Pancreas (tissue), 10 donors: ENCODE results near the gene HSDL1. TPM values are rescaled to one million over a fixed set of nuclear protein-coding genes. Genes with fewer than 3 reads are reported as not detected.

Experiments used
- ATAC-seq, 4 donors: fragments of 200-7000 bp; cut with Tn5 transposase; one replicate each; pipeline versions ENCODE4 v1.8.0 to v1.9.1; 2020; ENCODE audit warnings: mild to moderate bottlenecking in 4 of 4, moderate library complexity in 4 of 4
- DNase-seq, 6 donors: peaks; one replicate each; pipeline ENCODE4 v3.0.0-alpha.2; 2020
- FAIRE-seq: peaks from 2 replicates; lab custom pipeline; 2012; peaks lifted over from hg19 to GRCh38; lab: Jason Lieb, UNC
- H3K27ac ChIP-seq, 4 donors: fragments of 200-600 bp; sonication (generic); 1 replicate in 3 of 4; 2 replicates in 1 of 4; pipeline versions ENCODE4 v1.5.0 to v1.8.0; 2020
- H3K27me3 ChIP-seq, 4 donors: fragments of 200-600 bp; one replicate each; pipeline ENCODE4 v1.8.0; 2021
- H3K36me3 ChIP-seq, 3 donors: fragments of 200-600 bp; sonication (generic) in 1 of 3; one replicate each; pipeline versions ENCODE4 v1.5.0 to v1.8.0; 2020 to 2021
- H3K4me1 ChIP-seq, 3 donors: fragments of 200-600 bp; one replicate each; pipeline ENCODE4 v1.8.0; 2021
- H3K4me3 ChIP-seq, 4 donors: fragments of 200-600 bp; sonication (generic) in 2 of 4; one replicate each; pipeline versions ENCODE4 v1.5.0 to v1.8.0; 2020 to 2021
- H3K9me3 ChIP-seq, 4 donors: fragments of 200-600 bp; one replicate each; pipeline ENCODE4 v1.8.0; 2021
- CTCF ChIP-seq, 4 donors: fragments of 200-600 bp; sonication (generic) in 3 of 4; IDR thresholded peaks; one replicate each; pipeline versions ENCODE4 v1.5.0 to v1.8.0; 2021; ENCODE audit warnings: antibody characterized with exemption in 4 of 4
- WGBS, 2 donors: extraction: QIAGEN DNeasy Blood & Tissue Kit; methylation state at CpG; one replicate each; pipeline ENCODE4 v1.1.7; 2013; 5-methylcytosine and 5-hydroxymethylcytosine counted together
- intact Hi-C, 3 donors: fragments of 100-400 bp; cut with DNase I; formaldehyde crosslinking; loops; one replicate each; pipeline versions ENCODE4 v1.11.1 to v1.14.2; 2022
- polyA plus RNA-seq, 2 donors: library from polyadenylated mRNA; stranded (reverse); fragments of 200-250 nt; gene quantifications; one replicate each; pipeline ENCODE4 v1.2.3, GENCODE V29; 2013
- total RNA-seq, 6 donors: library from RNA; stranded (reverse); fragmentation: NEBNext Ultra II Directional in 4 of 6; extraction: Animal tissue kit (Norgen Biotek cat#: 25700) in 4 of 6; gene quantifications; one replicate each; pipeline versions ENCODE4 v1.2.1 to v1.2.4, GENCODE V29; 2021 to 2023
- donor health status: healthy with polysubstance abuse.
- donor health status: DM: no; HTN: no; CAD: no; lungs with moderate emphysema.
- donor health status: DM: no; HTN: no; CAD: no.
- donor health status: control.
- donor health status: control.
- donor health status: Bipolar disorder and iron deficiency.
- donor health status: DM: yes; HTN: yes; CAD: no.
- donor health status: DM: no; HTN: no; CAD: no.
- donor health status: DM: no; HTN: no; CAD: no.
- donor health status: DM: yes; HTN: yes; CAD: no.

HSDL1 gene
- total and polyA plus RNA-seq, 8 donors = 4.2 to 14.5 (median 7.1) TPM

GRCh38 chr16:84105301-84105815 lies 39.6 kb downstream of the HSDL1 start:
- FAIRE-seq = no peak
- no peak for DNase-seq
- peaks cover 0 to 4% (median 0%) of the 10 kb centered on the region in 3 donors for H3K36me3 ChIP-seq
- no peaks in the 10 kb centered on the region for H3K27me3 ChIP-seq
- intact Hi-C loops = no loop called here
- no peak for ATAC-seq
- TF ChIP-seq CTCF (IDR thresholded peaks at IDR 0.05) = no peak
- WGBS, 2 donors = 76 to 82% methylated on average over 12 of the region's 12 CpGs
- no peak overlapping the region for H3K4me3 ChIP-seq
- H3K4me1 ChIP-seq = peaks cover 0 to 5% (median 0%) of the 10 kb centered on the region in 3 donors
- H3K27ac ChIP-seq = no peak overlapping the region
- no peaks in the 10 kb centered on the region for H3K9me3 ChIP-seq

- FAIRE-seq (no peak), ATAC-seq (no peak), DNase-seq (no peak)
- intact Hi-C loops = no loop called here
- H3K4me1 ChIP-seq = no peaks in the 10 kb centered on the region
- H3K9me3 ChIP-seq = no peaks in the 10 kb centered on the region
- no peaks in the 10 kb centered on the region for H3K27me3 ChIP-seq
- H3K4me3 ChIP-seq = no peak overlapping the region
- peaks cover 0 to 4% (median 0%) of the 10 kb centered on the region in 3 donors for H3K36me3 ChIP-seq
- no peak for TF ChIP-seq CTCF (IDR thresholded peaks at IDR 0.05)
- 82 to 83% methylated on average over 3 of the region's 3 CpGs for WGBS, 2 donors
- H3K27ac ChIP-seq = no peak overlapping the region
Observed at GRCh38 chr16:84104231-84104630, 40.7 kb downstream of the HSDL1 start.

GRCh38 chr16:84103678-84104077 lies 41.3 kb downstream of the HSDL1 start:
- no peaks in the 10 kb centered on the region for H3K9me3 ChIP-seq
- no peaks in the 10 kb centered on the region for H3K27me3 ChIP-seq
- intact Hi-C loops = no loop called here
- WGBS, 2 donors = 61 to 62% methylated on average over 5 of the region's 5 CpGs
- H3K36me3 ChIP-seq = no peaks in the 10 kb centered on the region
- H3K4me3 ChIP-seq = no peak overlapping the region
- no peak for ATAC-seq
- H3K27ac ChIP-seq = no peak overlapping the region
- no peaks in the 10 kb centered on the region for H3K4me1 ChIP-seq
- FAIRE-seq = no peak
- no peak for TF ChIP-seq CTCF (IDR thresholded peaks at IDR 0.05)
- no peak for DNase-seq

GRCh38 chr16:84098939-84099338 lies 46.0 kb downstream of the HSDL1 start:
- DNase-seq (no peak), FAIRE-seq (no peak), ATAC-seq (no peak)
- Histone ChIP-seq H3K4me3 (no peak overlapping the region), H3K36me3 (peaks cover 0 to 8% (median 5%) of the 10 kb centered on the region in 3 donors), H3K27me3 (no peaks in the 10 kb centered on the region), H3K4me1 (peaks cover 0 to 16% (median 15%) of the 10 kb centered on the region in 3 donors), H3K9me3 (no peaks in the 10 kb centered on the region), H3K27ac (no peak overlapping the region)
- 95 to 97% methylated on average over 7 of the region's 7 CpGs for WGBS, 2 donors
- intact Hi-C loops = no loop called here
- TF ChIP-seq CTCF (IDR thresholded peaks at IDR 0.05) = no peak

DNA sequence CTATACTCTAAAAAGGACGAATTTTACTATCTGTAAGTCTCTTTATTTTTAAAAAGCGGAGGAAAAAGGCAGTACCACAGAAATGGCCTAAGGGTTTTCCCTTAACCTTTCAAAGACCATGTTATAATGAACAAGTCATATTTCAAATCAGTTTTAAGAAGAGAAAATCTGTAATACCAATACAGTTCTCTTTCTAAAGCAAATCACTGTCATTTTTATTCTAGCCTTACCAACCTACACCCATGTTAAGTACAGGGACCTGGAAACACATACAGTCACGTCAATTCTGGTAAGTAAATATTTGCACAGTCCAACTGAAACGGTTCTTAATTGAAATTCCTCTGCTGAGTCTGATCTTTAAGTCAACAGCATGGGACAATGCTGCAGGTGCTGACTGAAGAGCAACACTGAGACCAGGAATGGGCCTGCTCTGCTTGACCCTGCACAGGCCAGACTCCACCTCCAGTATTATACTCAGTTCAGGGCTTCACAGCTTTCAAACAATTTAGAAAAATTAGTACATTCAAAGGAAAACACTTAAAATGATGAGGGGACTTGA lies 48.5 kb downstream of the HSDL1 start:
- peak overlapping the region in 1 of 4 donors; percentile 31 for H3K27ac ChIP-seq

More for the DNA sequence above, 48.5 kb downstream of the HSDL1 start:
- Histone ChIP-seq H3K27me3 (no peaks in the 10 kb centered on the region), H3K4me1 (peaks cover 0 to 16% (median 15%) of the 10 kb centered on the region in 3 donors), H3K36me3 (peaks cover 6 to 28% (median 17%) of the 10 kb centered on the region in 3 donors), H3K9me3 (no peaks in the 10 kb centered on the region), H3K4me3 (no peak overlapping the region)
- WGBS, 2 donors = 43 to 45% methylated on average over 4 of the region's 4 CpGs
- FAIRE-seq = peak; percentile 39
- peak in 1 of 6 donors; percentile 23 for DNase-seq
- ATAC-seq = peak; percentile 93 to 98 (median 96)
- TF ChIP-seq CTCF (IDR thresholded peaks at IDR 0.05) = no peak
- intact Hi-C loops = no loop called here
